Measurements from ENCODE around the gene GATA3.

DNA sequence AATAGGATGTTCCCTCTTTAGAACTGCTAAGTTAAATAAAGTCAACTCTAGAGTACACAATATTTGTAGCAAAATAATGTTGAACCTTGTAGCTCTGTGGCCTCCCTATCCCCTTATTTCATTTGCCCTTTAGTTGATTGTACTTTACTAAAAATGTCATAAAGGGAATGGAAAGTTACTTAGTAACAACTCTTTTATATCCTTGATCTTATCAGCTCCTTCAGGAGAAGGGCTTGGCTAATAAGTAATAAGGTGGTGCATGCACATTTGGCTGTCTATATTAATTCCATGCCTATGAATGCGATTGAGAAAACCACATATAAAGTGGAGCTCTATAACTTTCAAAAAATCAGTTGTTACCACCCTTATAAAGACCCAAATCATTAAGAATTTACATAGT, 41.5 kb upstream of the GATA3 start:
- TF ChIP-seq, protein P1, sequence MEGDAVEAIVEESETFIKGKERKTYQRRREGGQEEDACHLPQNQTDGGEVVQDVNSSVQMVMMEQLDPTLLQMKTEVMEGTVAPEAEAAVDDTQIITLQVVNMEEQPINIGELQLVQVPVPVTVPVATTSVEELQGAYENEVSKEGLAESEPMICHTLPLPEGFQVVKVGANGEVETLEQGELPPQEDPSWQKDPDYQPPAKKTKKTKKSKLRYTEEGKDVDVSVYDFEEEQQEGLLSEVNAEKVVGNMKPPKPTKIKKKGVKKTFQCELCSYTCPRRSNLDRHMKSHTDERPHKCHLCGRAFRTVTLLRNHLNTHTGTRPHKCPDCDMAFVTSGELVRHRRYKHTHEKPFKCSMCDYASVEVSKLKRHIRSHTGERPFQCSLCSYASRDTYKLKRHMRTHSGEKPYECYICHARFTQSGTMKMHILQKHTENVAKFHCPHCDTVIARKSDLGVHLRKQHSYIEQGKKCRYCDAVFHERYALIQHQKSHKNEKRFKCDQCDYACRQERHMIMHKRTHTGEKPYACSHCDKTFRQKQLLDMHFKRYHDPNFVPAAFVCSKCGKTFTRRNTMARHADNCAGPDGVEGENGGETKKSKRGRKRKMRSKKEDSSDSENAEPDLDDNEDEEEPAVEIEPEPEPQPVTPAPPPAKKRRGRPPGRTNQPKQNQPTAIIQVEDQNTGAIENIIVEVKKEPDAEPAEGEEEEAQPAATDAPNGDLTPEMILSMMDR (IDR thresholded peaks at IDR 0.05 in 4 of 5, conservative IDR thresholded peaks at IDR 0.05 in 1 of 5): no peak
- TF ChIP-seq POLR2A (IDR thresholded peaks at IDR 0.05): no peak

Measured in gastrocnemius medialis (tissue), 4 donors.